HCT116 (cell line): ENCODE data around the gene OR4D9.

Experiments used
- ATF3 ChIP-seq: IDR thresholded peaks from 2 replicates; pipeline ENCODE4 v1.6.1; 2012
- CEBPB ChIP-seq: IDR thresholded peaks from 2 replicates; pipeline ENCODE4 v1.6.1; 2012; ENCODE audit warnings: low read depth
- CTCF ChIP-seq, 3 experiments: fragments of 200-600 bp in 1 of 3; sonication (generic) in 1 of 3; IDR thresholded peaks in 2 of 3; conservative IDR thresholded peaks in 1 of 3; 2 replicates each; pipeline ENCODE4 v1.5.1; 2012 to 2017; ENCODE audit warnings: low read depth in 2 of 3, low read length in 2 of 3, antibody characterized with exemption in 1 of 3, borderline replicate concordance in 1 of 3, control low read depth in 1 of 3, mild to moderate bottlenecking in 1 of 3, mixed read lengths in 1 of 3, mixed run types in 1 of 3, moderate library complexity in 1 of 3; ENCODE audit not compliant: insufficient read depth in 1 of 3
- EZH2 ChIP-seq: fragments of 200-600 bp; sonication (generic); IDR thresholded peaks from 2 replicates; pipeline ENCODE4 v1.6.1; 2017; ENCODE audit warnings: antibody characterized with exemption, mixed run types
- POLR2A ChIP-seq: IDR thresholded peaks from 2 replicates; pipeline ENCODE4 v1.7.0; 2011; ENCODE audit warnings: borderline replicate concordance; ENCODE audit not compliant: insufficient read depth, insufficient read length; ENCODE audit errors: extremely low read depth
- POLR2AphosphoS5 ChIP-seq: IDR thresholded peaks from 2 replicates; pipeline ENCODE4 v1.6.1; 2011; ENCODE audit warnings: mild to moderate bottlenecking, low read depth, low read length, moderate library complexity
- RAD21 ChIP-seq: IDR thresholded peaks from 2 replicates; pipeline ENCODE4 v1.6.1; 2012; ENCODE audit warnings: low read depth, mild to moderate bottlenecking
- SP1 ChIP-seq: IDR thresholded peaks from 2 replicates; pipeline ENCODE4 v1.6.1; 2012; ENCODE audit warnings: low read depth
- YY1 ChIP-seq: IDR thresholded peaks from 2 replicates; pipeline ENCODE4 v1.6.1; 2011; ENCODE audit warnings: low read length, low read depth, moderate library complexity, mild to moderate bottlenecking; ENCODE audit not compliant: insufficient replicate concordance; ENCODE audit errors: extremely low read depth
- TF ChIP-seq, protein P1 (sequence below): IDR thresholded peaks from 2 replicates; pipeline ENCODE4 v1.6.1; 2012; ENCODE audit warnings: low read depth
- TF ChIP-seq, protein P2 (sequence below): IDR thresholded peaks from 2 replicates; pipeline ENCODE4 v1.6.1; 2012

DNA sequence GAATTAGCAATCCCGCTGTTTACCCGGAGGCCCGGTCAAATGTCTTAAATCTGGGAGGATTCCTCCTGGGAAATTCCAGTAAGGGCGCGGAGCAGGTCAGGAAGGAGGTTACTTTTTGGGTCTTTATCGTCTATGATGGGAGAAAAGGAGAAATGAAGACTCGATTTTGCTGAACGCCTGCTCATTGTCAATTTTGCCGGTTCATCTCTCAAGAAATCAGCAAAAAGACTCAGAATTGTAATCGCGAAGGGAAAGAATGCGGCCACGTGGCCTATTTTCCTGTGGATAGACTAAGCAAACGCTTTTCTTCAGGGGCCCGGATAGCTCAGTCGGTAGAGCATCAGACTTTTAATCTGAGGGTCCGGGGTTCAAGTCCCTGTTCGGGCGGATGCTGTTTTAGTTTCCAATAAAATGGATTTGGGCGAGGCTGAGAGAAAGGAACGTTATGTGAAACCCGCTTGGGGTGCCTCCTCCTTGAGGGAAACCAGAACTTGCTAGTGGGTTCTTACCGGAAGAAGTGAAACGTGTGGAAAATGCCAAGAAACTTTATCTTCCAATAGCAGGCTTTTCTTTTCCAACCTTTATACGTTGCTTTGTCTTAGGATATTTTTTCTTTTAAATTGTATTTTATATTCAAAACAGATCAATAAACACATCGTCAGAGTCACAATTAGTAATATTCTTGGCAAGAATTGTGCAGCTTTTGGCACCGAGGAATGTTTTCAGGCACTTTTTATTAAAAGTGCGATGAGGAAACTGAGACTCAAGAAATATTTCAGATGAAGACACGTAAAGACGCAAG is 45.0 kb downstream of the OR4D9 start:
- TF ChIP-seq, protein P1, sequence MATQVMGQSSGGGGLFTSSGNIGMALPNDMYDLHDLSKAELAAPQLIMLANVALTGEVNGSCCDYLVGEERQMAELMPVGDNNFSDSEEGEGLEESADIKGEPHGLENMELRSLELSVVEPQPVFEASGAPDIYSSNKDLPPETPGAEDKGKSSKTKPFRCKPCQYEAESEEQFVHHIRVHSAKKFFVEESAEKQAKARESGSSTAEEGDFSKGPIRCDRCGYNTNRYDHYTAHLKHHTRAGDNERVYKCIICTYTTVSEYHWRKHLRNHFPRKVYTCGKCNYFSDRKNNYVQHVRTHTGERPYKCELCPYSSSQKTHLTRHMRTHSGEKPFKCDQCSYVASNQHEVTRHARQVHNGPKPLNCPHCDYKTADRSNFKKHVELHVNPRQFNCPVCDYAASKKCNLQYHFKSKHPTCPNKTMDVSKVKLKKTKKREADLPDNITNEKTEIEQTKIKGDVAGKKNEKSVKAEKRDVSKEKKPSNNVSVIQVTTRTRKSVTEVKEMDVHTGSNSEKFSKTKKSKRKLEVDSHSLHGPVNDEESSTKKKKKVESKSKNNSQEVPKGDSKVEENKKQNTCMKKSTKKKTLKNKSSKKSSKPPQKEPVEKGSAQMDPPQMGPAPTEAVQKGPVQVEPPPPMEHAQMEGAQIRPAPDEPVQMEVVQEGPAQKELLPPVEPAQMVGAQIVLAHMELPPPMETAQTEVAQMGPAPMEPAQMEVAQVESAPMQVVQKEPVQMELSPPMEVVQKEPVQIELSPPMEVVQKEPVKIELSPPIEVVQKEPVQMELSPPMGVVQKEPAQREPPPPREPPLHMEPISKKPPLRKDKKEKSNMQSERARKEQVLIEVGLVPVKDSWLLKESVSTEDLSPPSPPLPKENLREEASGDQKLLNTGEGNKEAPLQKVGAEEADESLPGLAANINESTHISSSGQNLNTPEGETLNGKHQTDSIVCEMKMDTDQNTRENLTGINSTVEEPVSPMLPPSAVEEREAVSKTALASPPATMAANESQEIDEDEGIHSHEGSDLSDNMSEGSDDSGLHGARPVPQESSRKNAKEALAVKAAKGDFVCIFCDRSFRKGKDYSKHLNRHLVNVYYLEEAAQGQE = no peak
- TF ChIP-seq POLR2AphosphoS5 (no peak), CEBPB (no peak), POLR2A (no peak), CTCF (IDR thresholded peaks at IDR 0.05 in 2 of 3, conservative IDR thresholded peaks at IDR 0.05 in 1 of 3; ENCODE audit: borderline replicate concordance in 1 of 3, insufficient read depth in 1 of 3, low read depth in 2 of 3, low read length in 2 of 3) (no peak), ATF3 (no peak), EZH2 (no peak), RAD21 (no peak), SP1 (no peak), YY1 (peak; percentile 24)
- TF ChIP-seq, protein P2, sequence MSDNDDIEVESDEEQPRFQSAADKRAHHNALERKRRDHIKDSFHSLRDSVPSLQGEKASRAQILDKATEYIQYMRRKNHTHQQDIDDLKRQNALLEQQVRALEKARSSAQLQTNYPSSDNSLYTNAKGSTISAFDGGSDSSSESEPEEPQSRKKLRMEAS = no peak
